H9 (cell line): ENCODE data around the gene PLEKHO2. TPM values are rescaled to one million over a fixed set of nuclear protein-coding genes. Genes with fewer than 3 reads are reported as not detected.

Experiments
- DNase-seq: peaks from one replicate; pipeline ENCODE4 v3.0.0-alpha.2; 2017
- H2AFZ ChIP-seq: one replicate; pipeline ENCODE4 v1.6.1; 2013; ENCODE audit warnings: mild to moderate bottlenecking, low read length, control low read depth, moderate library complexity
- H2AK5ac ChIP-seq: 2 replicates; pipeline ENCODE4 v1.6.1; 2013; ENCODE audit warnings: low read length, control low read depth, mixed read lengths; ENCODE audit not compliant: insufficient read length
- H2BK120ac ChIP-seq: one replicate; pipeline ENCODE4 v1.6.1; 2013; ENCODE audit warnings: low read depth, mild to moderate bottlenecking, low read length, control low read depth, inconsistent platforms; ENCODE audit not compliant: poor library complexity, severe bottlenecking
- H2BK12ac ChIP-seq: 2 replicates; pipeline ENCODE4 v1.6.1; 2013; ENCODE audit warnings: low read length, control low read depth, mixed read lengths, low read depth; ENCODE audit not compliant: insufficient read length
- H2BK15ac ChIP-seq: 2 replicates; pipeline ENCODE4 v1.6.1; 2013; ENCODE audit warnings: low read depth, low read length, control low read depth
- H2BK20ac ChIP-seq: one replicate; pipeline ENCODE4 v1.6.1; 2013; ENCODE audit warnings: low read depth, mild to moderate bottlenecking, low read length, control low read depth, inconsistent platforms; ENCODE audit not compliant: poor library complexity, severe bottlenecking
- H2BK5ac ChIP-seq: 2 replicates; pipeline ENCODE4 v1.6.1; 2013; ENCODE audit warnings: low read length, control low read depth, mixed read lengths; ENCODE audit not compliant: insufficient read length
- H3K14ac ChIP-seq: 2 replicates; pipeline ENCODE4 v1.6.1; 2013; ENCODE audit warnings: low read length, control low read depth; ENCODE audit not compliant: insufficient read depth
- H3K18ac ChIP-seq: 2 replicates; pipeline ENCODE4 v1.6.1; 2013; ENCODE audit warnings: low read depth, mild to moderate bottlenecking, mixed read lengths, low read length, control low read depth; ENCODE audit not compliant: insufficient read length
- H3K23ac ChIP-seq: 2 replicates; pipeline ENCODE4 v1.6.1; 2013; ENCODE audit warnings: low read length, control low read depth, mixed read lengths, low read depth; ENCODE audit not compliant: insufficient read length
- H3K23me2 ChIP-seq: 2 replicates; pipeline ENCODE4 v1.6.1; 2013; ENCODE audit warnings: low read depth, mild to moderate bottlenecking, mixed read lengths, low read length, control low read depth; ENCODE audit not compliant: insufficient read length, poor library complexity, severe bottlenecking
- H3K27ac ChIP-seq: 2 replicates; pipeline ENCODE4 v1.5.1; 2013; ENCODE audit warnings: low read length, control low read depth, mixed read lengths, low read depth; ENCODE audit not compliant: insufficient read length
- H3K27me3 ChIP-seq: 2 replicates; pipeline ENCODE4 v1.6.1; 2013; ENCODE audit warnings: low read length, control low read depth, inconsistent platforms; ENCODE audit not compliant: insufficient read depth
- H3K4ac ChIP-seq: 2 replicates; pipeline ENCODE4 v1.6.1; 2013; ENCODE audit warnings: low read depth, mild to moderate bottlenecking, control low read depth, inconsistent platforms, low read length, moderate library complexity
- H3K4me1 ChIP-seq: 2 replicates; pipeline ENCODE4 v1.6.1; 2013; ENCODE audit warnings: low read length, control low read depth, inconsistent platforms; ENCODE audit not compliant: insufficient read depth
- H3K4me2 ChIP-seq: 2 replicates; pipeline ENCODE4 v1.6.1; 2013; ENCODE audit warnings: low read length, control low read depth, mixed read lengths; ENCODE audit not compliant: insufficient read length, insufficient read depth
- H3K56ac ChIP-seq: 2 replicates; pipeline ENCODE4 v1.6.1; 2013; ENCODE audit warnings: low read depth, mild to moderate bottlenecking, mixed read lengths, low read length, control low read depth; ENCODE audit not compliant: insufficient read length
- H3K79me1 ChIP-seq: 2 replicates; pipeline ENCODE4 v1.6.1; 2013; ENCODE audit warnings: low read depth, mild to moderate bottlenecking, moderate library complexity, low read length, control low read depth, inconsistent platforms; ENCODE audit not compliant: insufficient read depth, poor library complexity, severe bottlenecking
- H3K79me2 ChIP-seq: 2 replicates; pipeline ENCODE4 v1.6.1; 2013; ENCODE audit warnings: low read length, control low read depth, inconsistent platforms; ENCODE audit not compliant: insufficient read depth
- H3K9ac ChIP-seq: 2 replicates; pipeline ENCODE4 v1.6.1; 2013; ENCODE audit warnings: low read length, control low read depth, mixed read lengths; ENCODE audit not compliant: insufficient read length; ENCODE audit errors: extremely low read depth
- H3K9me3 ChIP-seq: one replicate; pipeline ENCODE4 v1.6.1; 2013; ENCODE audit warnings: low read depth, low read length, inconsistent platforms; ENCODE audit not compliant: control insufficient read depth
- H3T11ph ChIP-seq: one replicate; pipeline ENCODE4 v1.6.1; 2013; ENCODE audit warnings: mild to moderate bottlenecking, low read length, control low read depth, inconsistent platforms
- H4K20me1 ChIP-seq: one replicate; pipeline ENCODE4 v1.6.1; 2013; ENCODE audit not compliant: control insufficient read depth, insufficient read length, insufficient read depth
- H4K5ac ChIP-seq: 2 replicates; pipeline ENCODE4 v1.6.1; 2013; ENCODE audit warnings: low read depth, mild to moderate bottlenecking, mixed read lengths, low read length, control low read depth; ENCODE audit not compliant: insufficient read length
- H4K8ac ChIP-seq: replicated peaks from 2 replicates; pipeline ENCODE4 v1.6.1; 2013; ENCODE audit warnings: low read length, control low read depth, mixed read lengths, low read depth; ENCODE audit not compliant: insufficient read length
- H4K91ac ChIP-seq: 2 replicates; pipeline ENCODE4 v1.6.1; 2013; ENCODE audit warnings: low read depth, mild to moderate bottlenecking, moderate library complexity, mixed read lengths, low read length, control low read depth; ENCODE audit not compliant: insufficient read length
- H3K27ac Mint-ChIP-seq, 3 experiments: 2 replicates in 2 of 3; 3 replicates in 1 of 3; pipeline ENCODE4 v1.8.0; 2020 to 2021; ENCODE audit warnings: mixed read lengths in 3 of 3, mild to moderate bottlenecking in 1 of 3, moderate library complexity in 1 of 3
- H3K27me3 Mint-ChIP-seq: 2 replicates; pipeline ENCODE4 v1.8.0; 2021; ENCODE audit warnings: low read depth, mild to moderate bottlenecking, moderate library complexity, mixed read lengths
- H3K36me3 Mint-ChIP-seq, 3 experiments: 2 replicates in 2 of 3; 3 replicates in 1 of 3; pipeline ENCODE4 v1.8.0; 2020 to 2021; ENCODE audit warnings: low read depth in 3 of 3, mixed read lengths in 3 of 3; ENCODE audit not compliant: insufficient read depth in 1 of 3
- H3K4me1 Mint-ChIP-seq, 2 experiments: 2 replicates each; pipeline ENCODE4 v1.8.0; 2020; ENCODE audit warnings: mixed read lengths in 2 of 2
- H3K4me3 Mint-ChIP-seq, 2 experiments: 2 replicates in 1 of 2; 3 replicates in 1 of 2; pipeline ENCODE4 v1.8.0; 2020 to 2021; ENCODE audit warnings: mild to moderate bottlenecking in 2 of 2, mixed read lengths in 2 of 2, moderate library complexity in 1 of 2
- H3K9me3 Mint-ChIP-seq, 2 experiments: 2 replicates in 1 of 2; 3 replicates in 1 of 2; pipeline ENCODE4 v1.8.0; 2020; ENCODE audit warnings: mild to moderate bottlenecking in 2 of 2, mixed read lengths in 2 of 2, moderate library complexity in 1 of 2
- WGBS: extraction: QIAGEN DNeasy Blood & Tissue Kit; methylation state at CpG from one replicate; pipeline ENCODE4 v1.1.7; 2013; ENCODE audit warnings: missing lambda C conversion rate, low lambda C conversion rate, mixed read lengths; ENCODE audit not compliant: insufficient read length; ENCODE audit errors: extremely low coverage; 5-methylcytosine and 5-hydroxymethylcytosine counted together
- total RNA-seq: library from RNA; stranded (reverse); gene quantifications from 2 replicates; pipeline ENCODE4 v1.2.1, GENCODE V29; 2021
- TF ChIP-seq, protein P1 (sequence below): fragments of 200-600 bp; sonication (generic); conservative IDR thresholded peaks from 3 replicates; pipeline ENCODE4 v1.8.0; 2021; ENCODE audit warnings: antibody characterized with exemption, mild to moderate bottlenecking

The PLEKHO2 gene
- total RNA-seq, 1 experiment from 2014 or later = 18.1 TPM

DNA sequence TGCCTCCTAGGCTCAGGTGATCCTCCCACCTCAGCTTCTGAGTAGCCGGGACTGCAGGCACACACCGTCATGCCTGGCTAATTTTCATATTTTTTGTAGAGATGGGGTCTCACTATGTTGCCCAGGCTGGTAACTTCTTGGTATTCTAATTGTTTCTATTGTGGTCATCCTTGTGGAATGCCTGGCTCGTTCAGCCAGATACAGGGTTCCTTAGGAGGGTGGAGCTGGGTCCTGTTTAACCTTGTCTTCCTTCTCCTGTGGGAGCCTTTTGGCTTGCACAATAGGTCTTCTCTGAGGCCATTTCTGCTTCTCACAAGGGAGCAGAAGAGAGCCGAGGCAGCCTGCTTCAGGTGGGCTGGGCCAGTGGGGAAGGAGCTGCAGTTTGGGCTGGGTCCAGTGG, 15.7 kb downstream of the PLEKHO2 start:
- no peak overlapping the region for H3K9ac ChIP-seq
- no peak overlapping the region for H2AK5ac ChIP-seq
- no peak overlapping the region for H2BK5ac ChIP-seq
- no peak overlapping the region for H3K18ac ChIP-seq
- peaks cover 7% of the 10 kb centered on the region; the same call in 1 of the 2 replicates for H3K4me1 ChIP-seq
- H2BK120ac ChIP-seq = no peak overlapping the region
- TF ChIP-seq, protein P1, sequence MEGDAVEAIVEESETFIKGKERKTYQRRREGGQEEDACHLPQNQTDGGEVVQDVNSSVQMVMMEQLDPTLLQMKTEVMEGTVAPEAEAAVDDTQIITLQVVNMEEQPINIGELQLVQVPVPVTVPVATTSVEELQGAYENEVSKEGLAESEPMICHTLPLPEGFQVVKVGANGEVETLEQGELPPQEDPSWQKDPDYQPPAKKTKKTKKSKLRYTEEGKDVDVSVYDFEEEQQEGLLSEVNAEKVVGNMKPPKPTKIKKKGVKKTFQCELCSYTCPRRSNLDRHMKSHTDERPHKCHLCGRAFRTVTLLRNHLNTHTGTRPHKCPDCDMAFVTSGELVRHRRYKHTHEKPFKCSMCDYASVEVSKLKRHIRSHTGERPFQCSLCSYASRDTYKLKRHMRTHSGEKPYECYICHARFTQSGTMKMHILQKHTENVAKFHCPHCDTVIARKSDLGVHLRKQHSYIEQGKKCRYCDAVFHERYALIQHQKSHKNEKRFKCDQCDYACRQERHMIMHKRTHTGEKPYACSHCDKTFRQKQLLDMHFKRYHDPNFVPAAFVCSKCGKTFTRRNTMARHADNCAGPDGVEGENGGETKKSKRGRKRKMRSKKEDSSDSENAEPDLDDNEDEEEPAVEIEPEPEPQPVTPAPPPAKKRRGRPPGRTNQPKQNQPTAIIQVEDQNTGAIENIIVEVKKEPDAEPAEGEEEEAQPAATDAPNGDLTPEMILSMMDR = no peak
- Mint-ChIP-seq H3K36me3 (peaks cover 24 to 75% (median 43%) of the 10 kb centered on the region in 3 experiments), H3K9me3 (no peaks in the 10 kb centered on the region), H3K4me3 (no peak overlapping the region), H3K27ac (peak overlapping the region; percentile 44 to 93 (median 89); a peak in 4 of 7 replicates), H3K27me3 (no peaks in the 10 kb centered on the region), H3K4me1 (peaks cover 38 to 46% of the 10 kb centered on the region in 2 experiments)
- no peaks in the 10 kb centered on the region for H3K23me2 ChIP-seq
- H3K79me1 ChIP-seq = no peaks in the 10 kb centered on the region
- no peak overlapping the region for H3K14ac ChIP-seq
- H3K56ac ChIP-seq = no peak overlapping the region
- no peak overlapping the region for H3K27ac ChIP-seq
- H3K4ac ChIP-seq = no peak overlapping the region
- H2AFZ ChIP-seq = no peak overlapping the region
- peaks cover 2% of the 10 kb centered on the region for H4K20me1 ChIP-seq
- no peak overlapping the region for H4K8ac ChIP-seq
- no peaks in the 10 kb centered on the region; the same call in 1 of the 2 replicates for H3K79me2 ChIP-seq
- H3K4me2 ChIP-seq = no peak overlapping the region
- H3K27me3 ChIP-seq = no peaks in the 10 kb centered on the region
- peak; percentile 17 for DNase-seq
- H4K5ac ChIP-seq = no peak overlapping the region
- H3T11ph ChIP-seq = no peak overlapping the region
- H3K9me3 ChIP-seq = no peaks in the 10 kb centered on the region
- no CpG with 5 or more reads among the region's 4 CpGs for WGBS
- no peak overlapping the region for H2BK12ac ChIP-seq
- no peak overlapping the region for H2BK20ac ChIP-seq
- H3K23ac ChIP-seq = no peak overlapping the region
- no peak overlapping the region for H2BK15ac ChIP-seq
- H4K91ac ChIP-seq = no peak overlapping the region
